Tibial nerve (tissue), 4 donors: ENCODE measurements around the gene TIAM1. TPM values are rescaled to one million over a fixed set of nuclear protein-coding genes. Genes with fewer than 3 reads are reported as not detected.

Source experiments
- DNase-seq, 2 donors: peaks; one replicate each; pipeline ENCODE4 v3.0.0-alpha.2; 2019; ENCODE audit warnings: low spot score in 2 of 2
- H3K27ac ChIP-seq, 4 donors: fragments of 200-600 bp; sonication (generic) in 3 of 4; one replicate each; pipeline ENCODE4 v1.5.1; 2017 to 2019; ENCODE audit warnings: mild to moderate bottlenecking in 1 of 4
- H3K27me3 ChIP-seq, 2 donors: fragments of 200-600 bp; sonication (generic) in 1 of 2; one replicate each; pipeline versions ENCODE4 v1.5.1 to v1.6.0; 2017 to 2019
- H3K36me3 ChIP-seq, 3 donors: fragments of 200-600 bp; sonication (generic); one replicate each; pipeline ENCODE4 v1.5.1; 2018 to 2019
- H3K4me1 ChIP-seq, 4 donors: fragments of 200-600 bp; sonication (generic) in 3 of 4; one replicate each; pipeline ENCODE4 v1.5.1; 2017 to 2019
- H3K4me3 ChIP-seq, 4 donors: fragments of 200-600 bp; sonication (generic) in 3 of 4; one replicate each; pipeline ENCODE4 v1.5.1; 2017 to 2019; ENCODE audit warnings: mild to moderate bottlenecking in 1 of 4, moderate library complexity in 1 of 4
- H3K9me3 ChIP-seq, 4 donors: fragments of 200-600 bp; sonication (generic) in 3 of 4; one replicate each; pipeline ENCODE4 v1.5.1; 2017 to 2019
- CTCF ChIP-seq, 5 experiments: fragments of 200-600 bp in 3 of 5; fragments of 450-650 bp in 2 of 5; sonication (generic) in 3 of 5; IDR thresholded peaks; one replicate each; pipeline ENCODE4 v1.5.1; 2016 to 2019; ENCODE audit warnings: antibody characterized with exemption in 5 of 5, mild to moderate bottlenecking in 3 of 5, moderate library complexity in 2 of 5
- EP300 ChIP-seq, 2 donors: sonication (generic); formaldehyde crosslinking; IDR thresholded peaks; one replicate each; pipeline ENCODE4 v1.6.1; 2017; ENCODE audit warnings: antibody characterized with exemption in 2 of 2, mild to moderate bottlenecking in 1 of 2
- POLR2A ChIP-seq, 2 donors: fragments of 450-650 bp; IDR thresholded peaks; one replicate each; pipeline ENCODE4 v1.6.1; 2017; ENCODE audit warnings: antibody characterized with exemption in 2 of 2, mild to moderate bottlenecking in 2 of 2, moderate library complexity in 2 of 2
- WGBS, 2 donors: methylation state at CpG; one replicate each; pipeline ENCODE4 v1.1.5; 2018; 5-methylcytosine and 5-hydroxymethylcytosine counted together
- total RNA-seq, 4 donors: library from RNA; depleted of rRNA; stranded (reverse); fragments of >200 nt; gene quantifications; one replicate each; pipeline ENCODE4 v1.1.0, GENCODE V29; 2016

TIAM1 gene
- total RNA-seq, 4 donors from 2014 or later: 25.3 to 44.7 (median 31.6) TPM

DNA sequence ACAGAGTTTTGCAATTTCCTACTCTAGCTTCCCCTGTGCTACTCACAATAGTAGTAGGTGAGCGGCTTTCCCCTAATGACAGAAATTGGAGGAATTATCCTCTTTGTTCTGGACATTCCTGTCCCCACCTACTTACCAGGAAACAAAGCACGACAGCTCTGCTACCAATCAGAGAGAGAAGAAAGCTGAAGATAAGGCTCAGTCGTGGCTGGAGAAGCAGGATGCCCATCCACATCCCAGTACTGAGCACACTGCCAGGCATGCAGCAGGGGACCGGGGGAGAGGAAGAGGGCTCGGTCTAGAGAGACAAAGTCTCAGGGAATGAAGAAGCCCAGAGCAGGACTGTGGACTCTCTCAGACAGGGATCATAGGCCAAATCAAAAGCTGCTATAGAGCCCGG lies 171.7 kb downstream of the TIAM1 start:
- H3K27ac ChIP-seq: peak overlapping the region in 2 of 4 donors; percentile 20 to 66
- WGBS, 2 donors: 60 to 72% methylated on average over 6 of the region's 6 CpGs
- peaks cover 0 to 32% (median 4%) of the 10 kb centered on the region in 4 donors for H3K4me1 ChIP-seq
- no peaks in the 10 kb centered on the region for H3K27me3 ChIP-seq
- TF ChIP-seq EP300 (IDR thresholded peaks at IDR 0.05): peak in 1 of 2 donors; percentile 14
- no peak for TF ChIP-seq CTCF (IDR thresholded peaks at IDR 0.05)
- no peak for DNase-seq
- no peaks in the 10 kb centered on the region for H3K9me3 ChIP-seq
- H3K4me3 ChIP-seq: no peak overlapping the region
- no peaks in the 10 kb centered on the region for H3K36me3 ChIP-seq

DNA sequence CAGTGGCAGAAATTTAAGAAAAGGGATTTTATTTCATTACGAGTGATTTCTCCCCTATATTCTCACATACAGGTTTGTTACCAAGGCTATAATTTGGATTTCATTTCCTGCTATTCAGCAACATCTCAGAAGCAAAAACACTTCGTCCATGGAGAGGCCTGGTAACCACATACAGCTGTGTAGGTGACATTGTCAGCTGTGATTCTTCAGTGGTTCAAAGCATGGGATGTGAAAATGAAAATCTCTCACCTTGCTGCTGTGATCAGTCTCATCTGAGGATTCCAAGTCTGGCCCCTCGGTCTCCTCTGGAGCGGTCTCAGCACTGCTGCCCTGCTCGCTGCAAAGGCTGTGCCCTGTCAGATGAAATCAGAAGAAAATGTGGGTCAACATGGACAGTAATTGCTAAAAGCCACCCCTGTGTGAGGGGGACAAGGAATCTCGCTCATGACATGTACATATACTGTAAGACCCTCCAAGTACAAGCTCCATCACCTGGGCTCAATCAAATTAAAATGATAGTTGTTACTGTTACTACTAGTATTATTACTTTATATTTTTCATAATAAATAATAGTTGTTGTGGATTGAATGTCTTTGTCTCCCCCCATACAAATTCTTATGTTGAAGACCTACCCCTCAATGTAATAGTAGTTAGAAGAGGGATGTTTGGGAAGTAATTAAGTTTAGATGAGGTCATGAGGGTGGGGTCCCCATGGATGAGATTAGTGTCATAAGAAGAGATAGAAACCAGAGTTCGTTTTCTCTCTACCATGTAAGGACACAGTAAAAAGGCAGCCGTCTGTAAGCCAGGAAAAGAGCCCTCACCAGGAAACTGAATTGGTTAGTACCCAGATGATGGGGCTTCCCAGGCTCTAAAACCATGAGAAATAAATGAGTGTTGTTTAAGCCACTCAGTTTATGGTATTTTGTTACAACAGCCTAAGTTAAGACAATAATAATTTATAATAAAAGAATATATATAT lies 179.1 kb downstream of the TIAM1 start:
- no peak overlapping the region for H3K27ac ChIP-seq
- no peaks in the 10 kb centered on the region for H3K9me3 ChIP-seq
- H3K27me3 ChIP-seq: no peaks in the 10 kb centered on the region
- no peak overlapping the region for H3K4me3 ChIP-seq
- no peak for TF ChIP-seq EP300 (IDR thresholded peaks at IDR 0.05)
- no peak for TF ChIP-seq POLR2A (IDR thresholded peaks at IDR 0.05)
- no peak for TF ChIP-seq CTCF (IDR thresholded peaks at IDR 0.05)
- no peak for DNase-seq
- 92 to 94% methylated on average over 8 of the region's 8 CpGs for WGBS, 2 donors
- H3K36me3 ChIP-seq: no peaks in the 10 kb centered on the region
- H3K4me1 ChIP-seq: peaks cover 0 to 30% (median 1%) of the 10 kb centered on the region in 4 donors

DNA sequence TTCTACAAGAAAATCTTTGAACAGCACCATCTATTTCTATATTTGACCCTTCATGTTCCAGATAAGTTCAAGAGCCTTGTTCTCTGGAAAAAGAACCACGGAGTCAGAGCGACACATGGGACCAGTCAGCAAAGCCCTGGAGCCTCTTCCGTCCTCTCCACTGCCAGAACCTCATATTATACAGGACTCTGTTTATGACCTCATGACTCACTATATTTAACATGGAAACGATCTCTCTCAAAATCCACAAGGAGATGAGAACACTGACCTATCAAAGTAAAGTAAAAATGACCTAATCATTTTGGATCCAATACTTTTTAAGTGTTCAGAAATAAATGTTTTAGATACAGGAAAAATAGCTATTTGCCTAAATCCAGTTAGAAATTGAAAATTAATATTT lies 181.2 kb downstream of the TIAM1 start:
- no peak overlapping the region for H3K4me3 ChIP-seq
- H3K27me3 ChIP-seq: no peaks in the 10 kb centered on the region
- no peaks in the 10 kb centered on the region for H3K36me3 ChIP-seq
- TF ChIP-seq POLR2A (IDR thresholded peaks at IDR 0.05) (no peak), CTCF (IDR thresholded peaks at IDR 0.05) (no peak), EP300 (IDR thresholded peaks at IDR 0.05) (no peak)
- H3K9me3 ChIP-seq: peaks cover 0 to 3% (median 0%) of the 10 kb centered on the region in 4 donors
- 18 to 34% methylated on average over 4 of the region's 4 CpGs for WGBS, 2 donors
- H3K4me1 ChIP-seq: peaks cover 0 to 42% (median 3%) of the 10 kb centered on the region in 4 donors
- DNase-seq: no peak
- peak overlapping the region in 2 of 4 donors; percentile 82 to 85 for H3K27ac ChIP-seq

DNA sequence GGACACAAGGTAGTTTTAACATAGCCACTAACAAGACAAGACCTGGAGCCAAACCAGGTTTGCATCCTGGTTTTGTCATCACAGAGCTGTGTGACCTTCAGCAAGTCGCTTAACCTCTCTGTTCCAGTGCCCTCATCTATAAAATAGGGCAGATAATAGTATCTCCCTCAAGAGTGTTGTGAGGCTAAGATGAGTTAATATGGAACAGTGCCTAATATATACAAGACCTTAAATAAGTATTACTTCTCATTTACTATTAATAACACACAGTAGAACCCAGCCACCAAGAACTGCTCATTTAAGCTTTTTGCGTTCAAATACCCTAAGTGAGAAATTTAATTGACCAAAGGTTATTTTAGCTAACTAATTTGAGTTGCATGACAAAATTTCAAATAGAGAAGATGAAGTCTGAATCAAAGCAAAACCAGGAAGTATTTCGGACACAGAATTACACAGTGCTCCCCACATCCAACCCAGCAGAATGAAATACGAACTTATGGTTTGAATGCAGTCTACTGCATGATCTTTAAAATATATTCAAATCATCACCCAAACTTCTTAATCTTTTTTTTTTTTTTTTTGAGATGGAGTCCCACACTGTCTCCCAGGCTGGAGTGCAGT lies 181.9 kb downstream of the TIAM1 start:
- TF ChIP-seq POLR2A (IDR thresholded peaks at IDR 0.05): no peak
- no peak for TF ChIP-seq CTCF (IDR thresholded peaks at IDR 0.05)
- no peak for TF ChIP-seq EP300 (IDR thresholded peaks at IDR 0.05)
- 76 to 77% methylated on average over 4 of the region's 4 CpGs for WGBS, 2 donors
- H3K27ac ChIP-seq: peak overlapping the region in 3 of 4 donors; percentile 10 to 85 (median 82)
- H3K27me3 ChIP-seq: no peaks in the 10 kb centered on the region
- H3K36me3 ChIP-seq: peaks cover 0 to 3% (median 0%) of the 10 kb centered on the region in 3 donors
- H3K4me3 ChIP-seq: no peak overlapping the region
- peaks cover 0 to 42% (median 3%) of the 10 kb centered on the region in 4 donors for H3K4me1 ChIP-seq
- no peak for DNase-seq
- peaks cover 0 to 9% (median 0%) of the 10 kb centered on the region in 4 donors for H3K9me3 ChIP-seq
